Measurements from ENCODE around the gene MYO1D.
"Not testable (repeated sequence)": the region's sequence is repeated elsewhere in the genome, so short reads cannot be mapped to it uniquely, and the experiment has no call there.

The MYO1D gene

DNA sequence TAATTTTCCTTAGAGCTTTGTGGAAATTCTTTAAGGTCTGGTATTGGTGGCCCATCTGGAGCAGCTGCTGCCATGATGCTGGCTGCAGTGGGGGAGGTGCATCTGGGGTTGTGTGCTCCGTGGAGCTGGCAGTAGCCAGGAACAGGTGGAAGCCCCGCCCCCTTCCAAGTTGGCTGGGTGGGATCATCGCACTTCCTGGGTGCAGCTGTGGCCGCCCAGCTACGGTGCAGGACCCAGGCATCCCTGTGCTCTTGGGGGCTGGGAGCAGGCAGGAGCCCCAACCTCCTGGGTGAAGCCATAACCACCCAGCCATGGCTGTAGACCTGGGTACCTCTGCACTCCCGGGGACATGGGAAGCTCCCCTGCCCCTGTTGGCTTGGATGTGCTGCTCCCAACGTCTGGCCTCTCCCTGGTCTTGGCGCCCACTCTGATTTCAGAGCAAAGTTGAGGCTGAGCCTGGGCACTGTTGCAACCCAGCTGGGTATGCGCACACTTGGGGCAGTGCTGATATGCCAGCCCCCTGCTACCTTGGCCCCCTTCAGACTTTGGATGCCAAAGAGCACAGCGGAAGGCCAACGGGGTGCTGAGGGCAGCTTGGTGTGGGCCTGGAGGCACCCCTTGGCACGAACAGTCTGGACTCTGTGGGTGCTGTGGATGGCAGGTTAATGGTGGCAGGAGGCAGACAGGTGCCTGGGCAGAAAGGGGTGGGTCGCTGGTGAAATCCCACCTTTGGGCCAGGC is 145.2 kb downstream of the MYO1D start:
- no peak for DNase-seq (ENCODE audit: low read depth)

DNA sequence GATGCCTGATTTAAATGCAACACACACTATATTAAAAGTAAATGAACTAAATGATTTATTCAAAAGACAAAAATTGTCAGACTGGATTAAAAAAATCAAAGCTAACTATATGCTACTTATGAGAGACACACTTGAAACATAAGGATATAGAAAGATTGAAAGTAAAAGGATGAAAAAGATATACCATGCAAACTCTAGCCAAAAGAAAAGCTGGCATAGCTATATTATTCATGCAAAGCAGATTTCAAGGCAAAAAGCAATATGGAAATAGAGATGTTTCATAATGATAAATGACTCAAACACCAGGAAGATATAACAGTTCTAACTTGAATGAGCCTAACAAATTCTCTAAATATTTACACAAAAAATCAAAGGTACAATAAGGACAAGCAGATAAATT is 149.2 kb downstream of the MYO1D start:
- DNase-seq (ENCODE audit: low read depth): no peak

DNA sequence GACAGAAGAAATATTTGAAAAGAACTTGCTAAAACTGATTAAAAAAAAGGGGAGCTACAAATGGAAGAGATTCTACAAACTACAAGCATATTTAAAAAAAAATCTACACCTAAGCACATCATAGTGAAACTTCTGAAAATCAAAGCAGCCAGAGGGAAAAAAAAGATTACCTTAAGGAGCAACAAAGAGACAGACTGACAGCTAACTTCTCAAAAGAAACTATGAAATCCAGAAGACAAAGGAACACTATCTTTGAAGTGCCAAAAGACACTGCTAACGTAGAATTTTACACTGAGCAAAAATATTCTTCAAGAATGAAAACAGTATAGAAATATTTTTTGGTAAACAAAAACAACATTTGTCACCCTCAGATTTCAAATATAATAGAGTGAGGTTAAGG is 151.2 kb downstream of the MYO1D start:
- no peak for DNase-seq (ENCODE audit: low read depth)

DNA sequence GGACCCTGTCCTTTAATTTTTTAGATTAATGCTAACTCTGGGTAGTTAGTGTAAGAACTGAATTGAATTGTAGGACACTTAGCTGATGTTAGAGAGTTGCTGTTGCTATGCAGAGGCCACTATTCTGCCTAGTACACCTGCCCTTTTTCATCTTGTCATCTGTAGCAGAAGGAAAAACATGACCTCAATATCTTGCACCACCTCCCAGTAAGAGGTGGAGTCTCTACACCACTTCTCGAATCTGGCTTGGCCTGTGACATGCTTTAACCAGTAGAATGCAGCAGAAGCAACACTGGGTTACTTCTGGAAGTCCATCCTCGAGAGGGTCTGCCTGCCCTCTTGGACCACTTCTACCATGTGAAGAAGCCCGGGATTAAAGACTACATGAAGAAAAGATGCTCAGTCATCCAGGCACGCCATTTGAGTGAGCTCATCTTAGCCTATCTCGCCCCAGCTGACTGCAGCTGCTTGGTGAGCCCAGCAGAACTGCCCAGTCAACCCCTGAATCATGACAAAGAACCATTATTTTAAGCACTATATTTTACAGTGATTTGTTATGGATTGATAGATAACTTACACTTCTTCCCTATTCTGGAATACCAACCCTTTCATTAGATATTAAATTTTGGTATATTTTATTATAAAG is 153.5 kb downstream of the MYO1D start:
- no peak for DNase-seq (ENCODE audit: low read depth)

DNA sequence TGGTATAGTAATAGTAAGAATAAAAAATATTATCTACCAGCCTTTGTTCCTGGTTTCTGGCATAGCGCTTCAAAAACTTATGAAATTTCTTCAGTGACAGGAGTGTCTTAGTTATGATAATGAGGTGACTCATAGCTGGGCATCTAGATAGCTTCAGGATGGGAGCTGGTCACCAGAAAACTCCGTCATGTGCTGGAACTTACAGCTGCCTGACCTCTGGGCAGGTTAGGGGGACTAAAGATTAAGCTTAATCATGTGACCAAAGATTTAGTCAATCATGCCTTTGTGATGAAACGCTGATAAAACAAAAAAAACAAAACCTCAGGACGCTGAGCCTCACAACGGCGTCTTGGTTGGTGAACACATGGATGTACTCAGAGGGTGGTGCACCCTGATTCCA is 154.2 kb downstream of the MYO1D start:
- DNase-seq (ENCODE audit: low read depth): no peak

DNA sequence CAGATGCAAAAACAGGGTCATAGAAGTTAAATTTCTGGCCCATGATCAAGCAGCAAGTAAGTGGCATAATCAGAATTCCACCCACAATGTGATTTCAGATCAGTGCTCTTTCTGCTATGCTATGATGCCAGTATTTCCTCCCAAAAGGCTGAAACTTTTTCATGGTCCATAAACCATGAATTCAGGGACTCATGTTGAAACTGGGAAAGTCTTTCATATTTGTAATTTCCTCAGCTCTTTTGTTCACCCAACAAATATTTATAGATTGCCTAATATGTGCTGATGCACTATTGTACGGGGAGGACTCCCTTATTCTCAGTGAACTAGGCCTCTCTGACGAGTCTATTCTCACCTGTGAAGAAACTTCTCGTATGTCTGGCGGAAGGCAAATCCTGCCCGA is 156.3 kb downstream of the MYO1D start:
- DNase-seq (ENCODE audit: low read depth): no peak

DNA sequence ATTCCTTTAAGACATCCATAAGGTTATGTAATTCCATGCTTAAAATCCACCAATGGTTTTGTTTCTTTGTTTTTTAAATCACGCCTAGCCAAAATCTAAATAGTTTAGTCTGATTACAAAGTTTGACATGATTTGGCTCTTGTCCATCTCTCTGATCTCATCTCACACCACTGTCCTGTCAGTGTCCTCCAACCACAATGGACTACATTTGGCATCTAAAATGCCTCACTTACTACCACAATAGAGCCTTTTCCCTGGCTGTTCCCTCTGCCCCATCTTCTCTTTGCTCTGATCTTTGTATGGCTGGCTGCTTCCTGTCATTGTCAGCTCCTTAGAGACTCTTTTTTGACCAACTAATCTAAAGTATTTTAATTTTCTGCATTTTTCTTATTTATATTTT is 157.2 kb downstream of the MYO1D start:
- no peak for DNase-seq (ENCODE audit: low read depth)

DNA sequence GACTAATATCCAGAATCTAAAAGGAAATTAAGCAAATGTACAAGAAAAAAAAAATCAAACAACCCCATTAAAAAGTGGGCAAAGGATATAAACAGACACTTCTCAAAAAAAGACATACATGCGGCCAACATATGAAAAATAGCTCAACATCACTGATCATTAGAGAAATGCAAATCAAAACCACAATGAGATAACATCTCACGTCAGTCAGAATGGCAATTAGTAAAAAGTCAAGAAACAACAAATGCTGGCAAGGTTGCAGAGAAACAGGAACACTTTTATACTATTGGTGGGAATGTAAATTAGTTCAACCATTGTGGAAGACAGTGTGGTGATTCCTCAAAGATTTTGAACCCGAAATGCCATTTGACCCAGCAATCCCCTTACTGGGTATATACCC is 162.0 kb downstream of the MYO1D start:
- not testable (repeated sequence) for DNase-seq (ENCODE audit: low read depth)

DNA sequence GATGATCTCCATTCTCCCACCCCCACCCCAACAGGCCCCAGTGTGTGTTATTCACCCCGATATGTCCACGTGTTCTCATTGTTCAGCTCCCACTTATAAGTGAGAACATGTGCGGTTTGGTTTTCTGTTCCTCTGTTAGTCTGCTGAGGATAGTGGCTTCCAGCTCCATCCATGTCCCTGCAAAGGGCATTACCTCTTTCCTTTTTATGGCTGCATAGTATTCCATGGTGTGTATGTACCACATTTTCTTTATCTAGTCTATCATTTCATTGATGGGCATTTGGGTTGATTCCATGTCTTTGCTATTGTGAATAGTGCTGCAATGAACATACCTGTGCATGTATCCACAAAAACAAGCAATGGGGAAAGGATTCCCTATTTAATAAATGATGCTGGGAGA is 162.7 kb downstream of the MYO1D start:
- DNase-seq (ENCODE audit: low read depth): not testable (repeated sequence)

DNA sequence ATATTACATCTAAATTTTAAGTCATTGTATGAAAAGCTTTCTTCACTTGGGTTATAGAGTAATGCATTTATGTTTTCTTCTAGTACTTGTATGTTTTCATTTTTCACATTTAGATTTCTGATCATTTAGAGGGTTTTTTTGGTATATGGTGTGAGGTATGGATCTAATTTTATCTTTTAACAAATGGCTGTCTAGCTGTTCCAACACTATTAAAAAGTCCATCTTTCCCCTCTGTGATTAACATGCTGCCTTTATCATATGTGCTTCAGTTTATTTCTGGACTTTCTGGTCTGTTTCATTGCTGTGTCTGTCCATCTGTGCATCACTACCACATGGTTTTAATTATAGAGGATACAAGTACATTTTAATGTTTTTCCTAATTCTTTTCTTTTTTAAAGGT is 163.8 kb downstream of the MYO1D start:
- DNase-seq (ENCODE audit: low read depth): no peak

DNA sequence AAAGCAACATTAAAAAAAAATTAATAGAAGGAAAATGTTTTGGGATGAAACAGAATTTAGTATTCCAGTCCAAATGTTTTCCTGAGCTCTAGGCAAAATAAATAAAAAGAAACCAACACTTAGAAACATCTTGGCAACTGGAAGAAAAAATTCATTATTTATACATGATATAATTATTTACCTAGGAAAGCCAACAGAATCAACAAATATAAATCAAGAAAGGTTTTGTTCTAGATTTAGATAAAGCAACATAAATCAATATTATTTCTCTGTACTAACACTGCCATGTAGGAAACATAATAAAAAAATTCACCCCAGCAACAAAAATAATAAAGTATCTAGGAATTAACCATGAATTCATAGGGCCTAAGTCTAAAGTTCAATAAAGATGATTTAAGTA is 167.4 kb downstream of the MYO1D start:
- no peak for DNase-seq (ENCODE audit: low read depth)

DNA sequence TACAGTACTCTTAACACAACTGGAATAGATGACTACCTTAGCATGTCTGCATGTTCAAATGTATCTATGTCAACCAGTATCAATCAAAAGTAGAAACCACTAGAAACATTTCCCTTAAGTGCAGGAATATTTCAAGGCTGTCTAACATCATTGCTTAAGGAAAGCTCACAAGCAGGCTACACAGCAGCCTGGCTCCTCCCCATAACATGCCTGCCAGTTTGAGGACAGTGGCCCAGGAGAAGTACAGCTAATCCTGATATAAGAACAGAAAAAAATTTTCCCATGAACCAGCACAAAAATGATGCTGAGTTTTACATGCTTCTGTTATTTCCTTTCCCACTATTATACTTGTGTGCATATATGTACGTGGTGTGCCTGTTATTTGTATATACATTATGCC is 175.1 kb downstream of the MYO1D start:
- no peak for DNase-seq (ENCODE audit: low read depth)

DNA sequence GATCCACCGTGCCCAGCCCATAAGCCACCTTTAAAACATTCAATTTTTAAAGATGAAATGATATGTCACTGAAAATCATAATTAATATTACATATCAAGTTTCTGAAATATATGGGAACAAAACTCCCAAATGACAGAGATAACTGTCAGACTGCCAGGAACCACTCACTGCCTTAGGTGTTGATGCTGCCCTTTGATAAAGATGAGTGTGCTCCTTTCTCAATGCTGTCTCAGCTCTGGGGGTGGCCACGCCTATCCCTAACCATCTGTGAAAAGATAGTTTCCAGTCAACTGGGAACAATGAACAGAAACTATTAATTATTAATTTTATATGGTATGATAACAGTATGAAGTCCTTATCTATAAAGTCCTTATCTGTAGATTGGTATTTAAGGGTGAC is 177.7 kb downstream of the MYO1D start:
- DNase-seq (ENCODE audit: low read depth): no peak

DNA sequence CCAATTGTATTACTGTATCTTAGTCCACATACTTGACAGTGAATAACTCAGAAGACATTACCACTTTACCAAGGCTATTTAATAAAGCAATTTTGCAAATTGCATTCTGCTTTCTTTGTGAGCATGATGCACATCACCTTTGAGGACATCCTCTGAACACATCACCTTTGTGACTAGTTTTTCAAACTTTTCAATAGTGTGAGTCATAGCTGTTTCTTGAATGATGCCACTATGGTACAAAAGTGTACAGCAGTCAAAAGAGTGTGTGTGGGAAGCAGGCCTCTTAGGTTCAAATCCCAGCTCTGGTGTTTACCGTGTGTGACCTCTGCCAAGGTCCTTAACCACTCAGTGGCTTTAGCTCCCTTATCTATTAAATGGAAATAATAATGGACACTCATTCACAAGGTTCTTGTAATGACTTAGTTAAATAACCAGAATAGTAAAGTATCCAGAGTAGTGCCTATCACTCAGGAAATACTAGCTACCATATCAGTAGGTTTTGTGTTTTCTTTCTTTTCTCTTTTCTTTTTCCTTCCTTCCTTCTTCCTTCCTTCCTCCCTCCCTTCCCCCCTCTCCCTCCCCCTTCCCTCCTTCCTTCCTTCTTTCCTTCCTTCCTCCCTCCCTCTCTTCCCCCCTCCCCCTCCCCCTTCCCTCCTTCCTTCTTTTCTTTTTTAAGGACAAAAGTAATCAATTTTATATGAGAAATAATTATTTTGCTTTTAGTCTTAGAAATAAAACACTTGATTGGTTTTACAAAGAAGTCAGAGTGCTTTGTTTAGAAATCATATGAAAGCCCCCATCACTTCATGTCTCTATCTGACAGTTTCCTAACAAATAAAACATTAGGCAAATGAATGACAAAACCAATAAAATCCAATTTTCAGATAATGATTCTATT is 178.9 kb downstream of the MYO1D start:
- no peak for DNase-seq (ENCODE audit: low read depth)

DNA sequence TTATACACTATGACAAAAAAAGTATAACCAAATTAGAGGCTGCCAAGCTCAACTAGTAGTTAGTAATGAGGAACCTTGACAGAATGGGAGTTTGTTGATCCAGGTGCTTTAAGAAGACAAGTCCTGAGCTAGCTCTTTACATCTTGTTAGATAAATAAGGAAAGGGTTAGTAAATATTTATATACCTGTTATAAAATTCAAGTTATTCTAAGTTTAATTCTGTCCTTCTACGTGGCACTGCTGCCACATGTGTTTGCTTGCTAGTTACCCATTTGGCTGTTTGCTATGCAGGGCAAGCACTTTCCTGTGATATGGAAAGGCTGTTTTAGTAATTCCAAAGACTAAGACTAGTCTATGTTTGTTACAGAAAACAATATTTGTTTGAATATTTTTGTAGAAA is 180.5 kb downstream of the MYO1D start:
- DNase-seq (ENCODE audit: low read depth): no peak

DNA sequence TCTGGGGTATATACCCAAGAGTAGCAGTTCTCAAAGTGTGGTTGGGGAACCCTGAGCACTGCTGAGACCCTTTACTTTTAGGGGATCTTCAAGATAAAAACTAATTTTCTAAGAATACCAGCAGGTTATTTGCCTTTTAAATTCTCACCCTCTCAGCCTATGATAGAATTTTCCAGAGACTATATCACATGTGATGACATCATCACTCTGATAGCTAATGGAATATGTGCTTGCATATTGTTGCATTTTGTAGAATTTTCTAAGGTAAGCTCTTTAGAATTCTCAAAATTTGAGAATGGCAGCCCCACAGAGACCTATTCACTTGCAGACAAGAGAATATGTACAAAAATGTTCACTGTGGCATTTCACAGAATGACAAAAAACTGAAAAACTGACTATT is 181.1 kb downstream of the MYO1D start:
- DNase-seq (ENCODE audit: low read depth): no peak

DNA sequence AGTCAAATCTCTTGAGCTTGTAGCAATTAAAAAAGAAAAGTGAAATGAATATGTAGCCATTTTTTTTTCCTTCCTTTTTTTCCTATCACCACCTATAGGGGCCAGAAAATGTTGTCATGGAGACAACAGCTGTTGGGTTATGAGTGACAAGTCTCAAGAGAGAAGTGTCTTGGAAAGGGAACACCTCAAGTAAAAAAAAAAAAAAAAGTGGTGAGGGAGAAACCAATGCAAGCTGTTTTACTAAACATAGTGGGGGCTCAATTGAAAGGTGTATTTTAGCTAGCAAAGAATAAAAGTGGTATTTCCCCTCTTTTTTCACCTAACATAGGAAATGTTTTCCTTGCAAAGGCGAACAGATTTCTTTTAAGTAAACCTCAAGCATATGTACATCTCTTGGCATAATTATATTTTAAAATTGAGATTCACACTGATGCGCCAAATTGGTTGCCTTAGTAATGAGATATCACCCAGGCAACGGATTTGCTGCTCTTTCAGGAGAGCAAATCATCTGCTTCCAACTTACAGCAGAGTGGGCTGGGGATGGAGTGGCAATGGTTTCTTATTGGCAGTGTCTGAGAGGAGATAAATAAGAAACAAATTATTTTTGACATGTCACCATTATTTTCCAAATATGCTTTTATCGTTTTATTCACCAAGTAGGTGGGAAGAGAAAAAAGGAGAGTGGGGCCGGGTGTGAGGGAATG is 183.6 kb downstream of the MYO1D start:
- DNase-seq (ENCODE audit: low read depth): no peak

DNA sequence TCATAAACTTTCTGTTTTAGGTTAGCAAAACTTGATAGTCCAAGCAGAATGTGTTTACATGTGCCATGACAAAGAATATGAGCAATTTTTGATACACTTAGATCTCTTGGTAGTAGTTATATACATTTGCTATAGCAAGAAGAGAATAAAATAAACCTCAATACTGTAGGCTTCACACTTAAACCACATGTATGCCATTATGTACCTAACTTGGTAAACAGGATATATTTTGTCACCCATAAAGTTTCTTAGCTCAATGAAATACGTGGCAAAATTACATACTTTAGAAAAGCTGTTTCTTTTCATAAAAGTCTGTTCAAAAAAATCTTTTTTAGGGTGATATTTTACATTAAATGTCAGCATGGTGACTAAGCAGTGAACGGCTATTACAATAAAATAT is 184.7 kb downstream of the MYO1D start:
- DNase-seq (ENCODE audit: low read depth): no peak

DNA sequence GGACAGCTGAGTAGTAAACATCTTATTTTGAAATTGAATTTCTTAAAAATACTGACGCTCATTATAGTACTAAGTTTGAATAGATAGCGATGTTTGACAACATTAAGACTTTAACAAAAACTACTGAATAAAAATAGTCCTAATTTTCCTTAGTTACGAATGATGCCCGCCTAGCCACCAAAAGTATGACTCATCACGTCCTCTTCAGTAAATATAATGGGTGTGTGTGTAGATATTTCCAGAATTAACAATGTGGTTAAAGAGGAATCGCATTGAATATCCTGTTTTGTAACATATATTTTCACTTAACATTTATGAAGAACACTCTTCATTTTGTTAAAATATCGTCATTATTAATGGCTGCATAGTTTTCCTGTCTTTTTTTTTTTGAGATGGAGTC is 187.6 kb downstream of the MYO1D start:
- DNase-seq (ENCODE audit: low read depth): no peak

DNA sequence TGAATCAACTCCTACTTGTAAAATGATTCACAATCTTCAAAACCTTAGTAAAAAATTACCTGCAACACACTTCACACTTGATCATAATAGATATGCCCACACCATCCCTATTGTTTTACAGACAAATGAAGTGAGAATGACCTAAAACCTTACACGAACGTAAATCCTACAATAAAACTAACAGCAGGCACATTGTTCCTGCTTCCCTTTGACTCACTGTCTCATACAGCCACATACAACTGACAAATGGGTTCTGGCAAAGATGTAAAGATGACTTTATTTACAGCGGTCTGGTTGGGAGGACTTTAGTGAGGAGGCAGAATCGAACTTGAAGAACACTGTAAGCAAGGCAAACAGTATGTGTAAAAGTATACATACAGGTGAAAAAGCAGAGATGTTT is 188.7 kb downstream of the MYO1D start:
- no peak for DNase-seq (ENCODE audit: low read depth)

DNA sequence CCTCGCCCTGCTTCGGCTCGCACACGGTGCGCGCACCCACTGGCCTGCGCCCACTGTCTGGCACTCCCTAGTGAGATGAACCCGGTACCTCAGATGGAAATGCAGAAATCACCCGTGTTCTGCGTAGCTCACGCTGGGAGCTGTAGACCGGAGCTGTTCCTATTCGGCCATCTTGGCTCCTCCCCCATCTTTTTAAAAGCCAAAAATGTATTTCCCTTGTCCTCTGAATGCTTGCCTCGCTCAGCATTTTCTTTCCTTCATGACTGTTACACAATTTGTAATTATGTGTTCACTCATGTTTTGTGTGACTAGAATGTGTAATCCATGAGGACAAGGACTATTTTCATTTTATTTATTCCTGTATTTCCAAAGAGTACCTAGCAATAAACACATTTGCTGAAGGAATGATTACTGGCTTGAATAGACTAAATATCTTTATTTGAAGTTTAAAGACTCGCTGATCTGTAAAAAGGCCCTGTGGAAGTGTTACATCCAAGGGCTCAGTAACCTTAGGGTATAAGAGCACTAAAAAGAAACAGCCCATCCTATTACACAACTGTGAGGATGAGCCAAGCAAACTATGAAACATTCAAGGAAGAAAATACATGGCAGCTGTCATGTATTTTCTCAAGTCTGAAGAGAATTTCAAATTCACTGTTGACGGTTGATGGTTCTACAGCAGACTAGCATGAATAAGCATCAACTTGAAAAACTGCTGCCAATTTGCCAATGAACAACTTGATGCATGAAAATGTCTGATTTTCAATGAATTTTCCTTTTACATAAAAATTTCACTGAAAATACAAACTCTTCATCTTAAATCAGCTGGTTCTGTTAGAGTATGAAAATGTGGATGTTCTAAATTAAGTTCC is 192.6 kb downstream of the MYO1D start:
- DNase-seq (ENCODE audit: low read depth): no peak

All from stimulated activated CD8-positive, alpha-beta memory T cell treated with anti-CD3 and anti-CD28 coated beads, Interleukin-15, amount 100 ng/mL, for 1 hour (primary cell).